ENCODE data around the gene ZNF605. TPM values are rescaled to one million over a fixed set of nuclear protein-coding genes. Genes with fewer than 3 reads are reported as not detected.

ZNF605 gene
- total RNA-seq, 4 donors from 2014 or later: 5.1 to 13.9 (median 10.3) TPM

DNA sequence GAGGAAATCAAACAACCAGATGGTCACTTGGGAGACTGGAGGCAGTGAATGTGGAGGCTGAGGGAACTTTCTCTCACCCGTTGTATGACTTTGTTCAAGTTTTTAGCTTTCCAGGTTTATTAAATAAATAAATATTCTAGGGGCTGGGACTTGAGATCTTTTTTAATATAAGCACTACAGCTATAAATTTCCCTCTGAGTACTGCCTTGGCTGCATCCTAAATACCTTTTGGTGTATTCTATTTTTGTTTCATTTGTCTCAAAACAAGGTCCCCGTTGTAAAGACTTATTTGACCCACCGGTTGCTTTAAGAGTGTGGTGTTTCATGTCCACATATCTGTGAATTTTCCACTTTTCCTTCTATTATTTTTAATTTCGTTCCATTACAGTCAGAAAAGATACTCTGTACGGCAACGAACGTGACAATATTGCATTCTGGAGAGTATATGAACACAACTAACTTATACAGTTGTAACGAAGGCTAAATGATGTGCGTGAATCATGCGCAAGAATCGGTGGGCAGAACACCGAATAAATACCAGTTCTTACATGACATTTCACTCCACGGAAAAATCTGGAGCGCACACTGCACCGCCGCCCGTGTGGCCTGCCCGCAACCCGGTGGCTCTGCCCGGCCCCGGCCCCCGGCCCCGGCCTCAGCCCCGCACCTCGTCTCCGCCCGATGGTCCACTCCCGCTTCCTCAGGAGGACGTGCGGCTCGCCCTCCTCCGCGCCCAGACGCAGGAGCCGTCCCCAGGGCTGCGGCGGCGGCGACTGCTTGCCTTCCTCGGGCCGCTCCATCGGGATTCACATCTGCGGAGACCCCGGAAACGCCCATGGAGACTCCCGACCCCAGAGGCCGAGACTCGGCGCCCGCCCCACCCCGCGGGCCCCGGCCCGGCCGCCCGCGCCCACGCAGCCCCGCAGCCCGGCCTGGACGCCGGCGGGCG, 69.3 kb downstream of the ZNF605 start:
- TF ChIP-seq, protein P1, sequence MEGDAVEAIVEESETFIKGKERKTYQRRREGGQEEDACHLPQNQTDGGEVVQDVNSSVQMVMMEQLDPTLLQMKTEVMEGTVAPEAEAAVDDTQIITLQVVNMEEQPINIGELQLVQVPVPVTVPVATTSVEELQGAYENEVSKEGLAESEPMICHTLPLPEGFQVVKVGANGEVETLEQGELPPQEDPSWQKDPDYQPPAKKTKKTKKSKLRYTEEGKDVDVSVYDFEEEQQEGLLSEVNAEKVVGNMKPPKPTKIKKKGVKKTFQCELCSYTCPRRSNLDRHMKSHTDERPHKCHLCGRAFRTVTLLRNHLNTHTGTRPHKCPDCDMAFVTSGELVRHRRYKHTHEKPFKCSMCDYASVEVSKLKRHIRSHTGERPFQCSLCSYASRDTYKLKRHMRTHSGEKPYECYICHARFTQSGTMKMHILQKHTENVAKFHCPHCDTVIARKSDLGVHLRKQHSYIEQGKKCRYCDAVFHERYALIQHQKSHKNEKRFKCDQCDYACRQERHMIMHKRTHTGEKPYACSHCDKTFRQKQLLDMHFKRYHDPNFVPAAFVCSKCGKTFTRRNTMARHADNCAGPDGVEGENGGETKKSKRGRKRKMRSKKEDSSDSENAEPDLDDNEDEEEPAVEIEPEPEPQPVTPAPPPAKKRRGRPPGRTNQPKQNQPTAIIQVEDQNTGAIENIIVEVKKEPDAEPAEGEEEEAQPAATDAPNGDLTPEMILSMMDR (IDR thresholded peaks at IDR 0.05; ENCODE audit: low read depth): no peak

DNA sequence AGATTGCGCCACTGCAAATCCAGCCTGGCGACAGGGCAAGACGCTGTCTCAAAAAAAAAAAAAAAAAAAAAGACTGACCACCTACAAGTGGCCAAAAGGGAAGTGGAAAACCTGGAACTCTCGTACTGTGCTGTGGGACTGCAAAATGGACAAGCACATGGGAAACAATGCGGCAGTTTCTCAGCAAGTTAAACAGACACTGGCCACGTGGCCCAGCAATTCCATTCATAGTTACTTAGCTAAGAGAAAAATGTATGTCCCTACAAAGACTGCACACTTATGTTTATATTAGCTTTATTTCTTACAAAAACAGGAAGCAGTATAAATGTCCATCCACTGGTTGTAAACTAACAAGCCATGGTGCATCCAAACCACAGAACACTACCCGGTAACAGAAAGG, 74.3 kb downstream of the ZNF605 start:
- TF ChIP-seq, protein P1 (IDR thresholded peaks at IDR 0.05; ENCODE audit: low read depth): no peak

DNA sequence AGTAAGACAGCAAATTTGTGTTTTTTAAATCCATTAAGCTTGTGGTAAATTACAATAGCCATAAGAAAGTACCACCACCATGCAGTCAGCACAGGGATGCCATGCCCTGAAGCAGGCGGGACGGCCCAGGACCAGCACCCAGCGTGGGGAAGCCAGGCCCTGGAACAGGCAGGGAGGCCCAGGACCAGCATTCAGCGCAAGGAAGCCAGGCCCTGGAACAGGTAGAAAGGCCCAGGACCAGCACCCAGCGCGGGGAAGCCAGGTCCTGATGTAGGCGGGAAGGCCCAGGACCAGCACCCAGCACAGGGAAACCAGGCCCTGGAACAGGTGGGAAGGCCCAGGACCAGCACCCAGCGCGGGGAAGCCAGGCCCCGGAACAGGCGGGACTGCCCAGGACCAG, 81.9 kb downstream of the ZNF605 start:
- TF ChIP-seq, protein P1 (IDR thresholded peaks at IDR 0.05; ENCODE audit: low read depth): no peak

DNA sequence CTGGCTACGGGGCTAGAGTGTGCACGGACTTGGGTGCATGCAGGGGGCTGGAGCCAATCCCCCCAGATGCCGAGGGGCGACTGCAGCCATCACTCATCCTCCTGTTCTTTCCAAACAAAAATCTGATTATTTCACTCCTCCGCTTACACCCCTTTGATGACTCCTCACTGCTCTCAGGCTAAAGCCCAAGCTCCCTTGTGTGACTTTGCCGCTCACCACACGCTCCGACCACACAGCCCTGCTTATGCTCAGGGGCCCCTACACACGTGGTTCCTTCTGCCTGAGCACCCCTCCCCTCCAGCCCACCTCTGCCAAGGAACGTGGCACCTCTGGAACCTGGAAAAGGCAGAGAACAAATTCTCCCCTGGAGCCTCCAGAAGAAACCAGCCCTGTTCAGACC, 82.4 kb downstream of the ZNF605 start:
- TF ChIP-seq, protein P1 (IDR thresholded peaks at IDR 0.05; ENCODE audit: low read depth): no peak

DNA sequence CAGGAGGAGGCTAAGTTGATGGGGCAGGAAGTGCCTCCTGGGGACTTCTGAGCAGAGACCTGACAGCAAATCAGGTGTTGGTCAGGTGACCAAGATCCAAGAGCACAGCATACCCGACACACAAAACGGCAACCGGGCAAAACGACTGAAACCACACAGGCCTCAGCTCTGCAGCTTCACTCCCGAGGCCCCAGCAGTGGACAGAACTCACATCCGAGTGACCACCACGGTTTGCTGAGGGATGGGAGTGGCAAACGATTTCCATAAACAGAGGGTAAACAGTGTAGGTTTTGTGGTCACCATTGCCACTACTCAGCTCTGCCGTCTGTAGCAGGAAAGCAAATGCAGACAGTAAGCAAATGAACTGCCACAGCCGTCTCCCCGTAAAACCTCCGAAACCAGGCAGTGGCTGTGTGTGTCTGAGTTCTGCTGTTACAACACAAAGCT, 83.1 kb downstream of the ZNF605 start:
- TF ChIP-seq, protein P1 (IDR thresholded peaks at IDR 0.05; ENCODE audit: low read depth): no peak

DNA sequence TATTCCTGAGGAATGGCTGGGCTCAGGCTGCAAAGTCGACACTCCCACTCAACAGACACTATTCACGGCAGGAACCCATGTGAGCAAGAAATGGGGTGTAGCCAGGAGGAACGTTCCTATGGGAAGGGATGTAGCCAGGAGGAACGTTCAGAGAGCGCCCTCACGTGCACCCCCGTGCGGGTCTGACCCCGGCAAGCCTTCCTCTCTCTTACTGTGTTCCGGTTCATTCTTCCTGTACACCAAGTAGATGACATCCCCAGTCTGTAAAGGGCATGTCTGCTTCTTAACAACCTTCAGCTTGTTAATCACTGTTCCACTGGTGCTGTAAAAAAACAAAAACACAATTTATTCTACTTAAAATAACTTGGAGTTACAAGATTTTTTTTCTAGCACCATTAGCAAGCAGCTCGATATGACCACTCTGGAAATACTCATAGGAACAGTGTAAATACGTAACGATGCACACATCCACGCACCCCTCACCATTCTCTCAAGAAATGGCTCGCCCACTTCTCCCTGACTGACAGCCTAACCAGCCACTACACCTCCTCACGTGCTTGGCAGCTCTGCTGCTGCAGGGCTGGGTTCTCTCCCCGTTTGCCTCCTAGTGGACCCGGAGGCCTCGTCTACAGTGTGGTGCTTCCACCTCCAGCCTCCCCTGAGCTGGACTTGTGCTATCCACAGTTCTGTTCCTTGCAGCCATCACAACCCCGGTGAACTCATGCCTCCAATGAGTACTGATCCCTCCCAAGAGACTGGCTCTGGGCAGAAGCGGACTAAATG, 83.8 kb downstream of the ZNF605 start:
- TF ChIP-seq, protein P1 (IDR thresholded peaks at IDR 0.05; ENCODE audit: low read depth): no peak

DNA sequence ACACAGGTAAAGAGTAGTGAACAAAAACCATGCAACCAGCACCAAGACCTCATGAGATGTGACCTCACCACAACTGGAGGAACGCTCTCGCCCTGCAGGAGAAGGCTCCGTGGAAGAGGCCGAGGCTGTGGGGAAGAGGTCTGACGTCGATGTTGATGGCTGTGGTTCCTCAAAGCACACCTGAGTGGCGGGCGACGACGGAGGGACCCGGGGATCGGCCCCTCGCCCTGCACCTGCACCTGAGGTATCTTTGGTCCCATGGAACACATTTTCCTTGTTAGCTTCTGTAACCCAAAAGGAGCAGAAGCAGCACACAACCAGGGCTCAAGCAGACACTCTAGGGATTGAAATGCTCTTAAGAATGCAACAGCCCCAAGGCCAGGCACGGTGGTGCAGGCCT, 86.6 kb downstream of the ZNF605 start:
- TF ChIP-seq, protein P1 (IDR thresholded peaks at IDR 0.05; ENCODE audit: low read depth): no peak

Data from subcutaneous adipose tissue (tissue), 4 donors.